ENCODE measurements around the gene SLAMF6. TPM values are rescaled to one million over a fixed set of nuclear protein-coding genes. Genes with fewer than 3 reads are reported as not detected.

SLAMF6 gene
- total and polyA plus RNA-seq, 2 donors (not counting 1 experiment from before 2014, with no cell fraction given): not detected

DNA sequence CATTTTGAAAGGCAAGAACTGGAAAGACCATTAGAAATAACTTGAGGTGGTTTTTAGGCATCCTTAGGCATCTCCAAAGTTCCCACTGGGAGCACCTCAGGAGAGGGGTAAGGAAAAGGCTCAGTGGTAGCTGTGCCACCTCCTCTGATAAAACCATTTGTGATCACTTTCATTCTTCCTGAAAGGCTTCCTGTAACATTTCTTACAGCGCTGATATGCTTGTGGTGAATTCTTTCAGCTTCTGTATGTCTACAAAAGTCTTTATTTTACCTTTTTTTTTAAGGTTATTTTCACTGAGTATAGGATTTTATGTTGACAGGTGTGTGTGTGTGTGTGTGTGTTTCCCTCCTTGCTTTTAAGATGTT is 67.9 kb downstream of the SLAMF6 start:
- Histone ChIP-seq H3K9me3 (ENCODE audit: control insufficient read depth, insufficient read depth, low read depth, low read length) (no peaks in the 10 kb centered on the region), H3K4me2 (ENCODE audit: extremely low read depth, insufficient read depth, low read length) (no peak overlapping the region), H3K36me3 (ENCODE audit: control insufficient read depth, insufficient read depth, low read length) (no peaks in the 10 kb centered on the region), H3K4me1 (ENCODE audit: control insufficient read depth, extremely low read depth, insufficient read depth, low read length) (no peaks in the 10 kb centered on the region), H4K20me1 (ENCODE audit: control insufficient read depth, extremely low read depth, insufficient read depth, low read length) (no peaks in the 10 kb centered on the region), H3K9ac (ENCODE audit: insufficient read depth, low read length) (no peak overlapping the region), H3K27me3 (ENCODE audit: control insufficient read depth, insufficient read depth, low read length) (no peaks in the 10 kb centered on the region), H3K4me3 (replicated peaks in 1 of 4; ENCODE audit: control extremely low read depth in 1 of 4, insufficient read depth in 1 of 4, low read depth in 3 of 4, low read length in 4 of 4) (no peak overlapping the region), H3K79me2 (ENCODE audit: control insufficient read depth, insufficient read depth, low read length) (no peaks in the 10 kb centered on the region), H2AFZ (ENCODE audit: low read length) (no peak overlapping the region), H3K27ac (ENCODE audit: insufficient read depth, low read length) (no peak overlapping the region)
- TF ChIP-seq EZH2 (IDR thresholded peaks at IDR 0.05; ENCODE audit: low read length, missing control alignments): no peak
- TF ChIP-seq, protein P1, sequence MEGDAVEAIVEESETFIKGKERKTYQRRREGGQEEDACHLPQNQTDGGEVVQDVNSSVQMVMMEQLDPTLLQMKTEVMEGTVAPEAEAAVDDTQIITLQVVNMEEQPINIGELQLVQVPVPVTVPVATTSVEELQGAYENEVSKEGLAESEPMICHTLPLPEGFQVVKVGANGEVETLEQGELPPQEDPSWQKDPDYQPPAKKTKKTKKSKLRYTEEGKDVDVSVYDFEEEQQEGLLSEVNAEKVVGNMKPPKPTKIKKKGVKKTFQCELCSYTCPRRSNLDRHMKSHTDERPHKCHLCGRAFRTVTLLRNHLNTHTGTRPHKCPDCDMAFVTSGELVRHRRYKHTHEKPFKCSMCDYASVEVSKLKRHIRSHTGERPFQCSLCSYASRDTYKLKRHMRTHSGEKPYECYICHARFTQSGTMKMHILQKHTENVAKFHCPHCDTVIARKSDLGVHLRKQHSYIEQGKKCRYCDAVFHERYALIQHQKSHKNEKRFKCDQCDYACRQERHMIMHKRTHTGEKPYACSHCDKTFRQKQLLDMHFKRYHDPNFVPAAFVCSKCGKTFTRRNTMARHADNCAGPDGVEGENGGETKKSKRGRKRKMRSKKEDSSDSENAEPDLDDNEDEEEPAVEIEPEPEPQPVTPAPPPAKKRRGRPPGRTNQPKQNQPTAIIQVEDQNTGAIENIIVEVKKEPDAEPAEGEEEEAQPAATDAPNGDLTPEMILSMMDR (conservative IDR thresholded peaks at IDR 0.05 in 1 of 2, IDR thresholded peaks at IDR 0.05 in 1 of 2; ENCODE audit: low read depth in 1 of 2, low read length in 2 of 2): no peak
- no peak for DNase-seq (ENCODE audit: low read depth in 2 of 2)

DNA sequence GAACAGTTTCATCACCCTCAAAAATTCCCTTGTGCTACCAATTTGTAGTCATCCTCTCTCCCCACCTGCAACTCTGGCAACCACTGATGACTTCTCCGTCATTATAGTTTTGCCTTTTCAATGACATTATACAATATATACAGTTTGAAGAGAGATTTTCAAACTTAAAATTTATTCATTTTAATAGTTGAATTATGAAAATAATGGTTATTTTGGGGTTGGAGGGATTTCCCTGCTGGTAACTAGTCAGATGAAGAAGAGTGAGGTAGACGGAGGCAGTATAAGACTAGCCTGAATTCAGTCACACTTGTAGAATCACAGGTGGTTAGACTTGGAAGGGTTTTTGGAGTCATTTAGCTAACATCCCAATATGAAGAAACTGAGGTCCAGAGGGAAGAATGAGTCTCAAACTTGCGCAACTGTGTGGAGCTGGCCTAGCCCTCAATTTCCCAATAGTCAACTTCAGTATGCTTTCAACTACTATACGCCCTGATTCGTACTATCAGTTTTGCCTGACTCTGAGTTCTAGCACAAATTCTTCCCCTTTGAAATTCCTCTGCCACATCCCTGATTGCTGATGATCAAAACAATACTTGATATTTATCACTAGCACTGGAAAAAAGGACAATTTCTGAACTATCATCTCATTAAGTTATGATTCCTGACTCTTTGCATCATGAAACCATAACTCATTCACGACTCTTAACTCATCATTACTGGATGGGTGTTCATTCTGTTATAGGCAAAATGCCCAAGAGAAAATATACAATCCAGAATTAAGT is 68.5 kb downstream of the SLAMF6 start:
- no peak for TF ChIP-seq EZH2 (IDR thresholded peaks at IDR 0.05; ENCODE audit: low read length, missing control alignments)
- TF ChIP-seq, protein P1 (conservative IDR thresholded peaks at IDR 0.05 in 1 of 2, IDR thresholded peaks at IDR 0.05 in 1 of 2; ENCODE audit: low read depth in 1 of 2, low read length in 2 of 2): no peak
- no peaks in the 10 kb centered on the region for H3K27me3 ChIP-seq (ENCODE audit: control insufficient read depth, insufficient read depth, low read length)
- H3K79me2 ChIP-seq (ENCODE audit: control insufficient read depth, insufficient read depth, low read length): no peaks in the 10 kb centered on the region
- no peak overlapping the region for H3K9ac ChIP-seq (ENCODE audit: insufficient read depth, low read length)
- H3K4me1 ChIP-seq (ENCODE audit: control insufficient read depth, extremely low read depth, insufficient read depth, low read length): no peaks in the 10 kb centered on the region
- H3K4me3 ChIP-seq (replicated peaks in 1 of 4; ENCODE audit: control extremely low read depth in 1 of 4, insufficient read depth in 1 of 4, low read depth in 3 of 4, low read length in 4 of 4): no peak overlapping the region
- no peak overlapping the region for H3K4me2 ChIP-seq (ENCODE audit: extremely low read depth, insufficient read depth, low read length)
- no peak overlapping the region for H2AFZ ChIP-seq (ENCODE audit: low read length)
- H3K9me3 ChIP-seq (ENCODE audit: control insufficient read depth, insufficient read depth, low read depth, low read length): no peaks in the 10 kb centered on the region
- no peaks in the 10 kb centered on the region for H3K36me3 ChIP-seq (ENCODE audit: control insufficient read depth, insufficient read depth, low read length)
- no peak overlapping the region for H3K27ac ChIP-seq (ENCODE audit: insufficient read depth, low read length)
- no peaks in the 10 kb centered on the region for H4K20me1 ChIP-seq (ENCODE audit: control insufficient read depth, extremely low read depth, insufficient read depth, low read length)
- DNase-seq (ENCODE audit: low read depth in 2 of 2): no peak

DNA sequence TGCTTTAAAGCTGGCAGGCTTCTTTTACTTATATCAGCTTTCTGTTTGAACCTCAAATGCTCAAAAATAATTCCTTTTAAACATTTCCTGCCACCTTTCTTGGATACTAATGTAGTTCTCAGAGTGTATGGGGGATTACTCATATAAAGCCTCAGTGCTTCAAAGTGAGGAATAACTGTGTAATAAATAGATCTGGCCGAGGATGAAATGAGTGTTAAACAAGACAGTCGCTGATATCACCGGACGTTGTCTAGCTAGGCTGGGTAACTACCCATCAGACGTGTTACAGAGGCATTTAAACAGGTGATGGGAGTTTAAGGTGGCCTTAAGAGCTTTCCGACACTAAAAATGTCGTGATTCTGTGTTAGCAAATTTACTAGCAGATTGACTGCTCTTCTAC is 69.6 kb downstream of the SLAMF6 start:
- Histone ChIP-seq H3K27me3 (ENCODE audit: control insufficient read depth, insufficient read depth, low read length) (no peaks in the 10 kb centered on the region), H3K4me2 (ENCODE audit: extremely low read depth, insufficient read depth, low read length) (no peak overlapping the region), H3K4me3 (replicated peaks in 1 of 4; ENCODE audit: control extremely low read depth in 1 of 4, insufficient read depth in 1 of 4, low read depth in 3 of 4, low read length in 4 of 4) (no peak overlapping the region), H2AFZ (ENCODE audit: low read length) (no peak overlapping the region), H3K4me1 (ENCODE audit: control insufficient read depth, extremely low read depth, insufficient read depth, low read length) (no peaks in the 10 kb centered on the region), H3K79me2 (ENCODE audit: control insufficient read depth, insufficient read depth, low read length) (no peaks in the 10 kb centered on the region), H4K20me1 (ENCODE audit: control insufficient read depth, extremely low read depth, insufficient read depth, low read length) (no peaks in the 10 kb centered on the region), H3K27ac (ENCODE audit: insufficient read depth, low read length) (no peak overlapping the region), H3K36me3 (ENCODE audit: control insufficient read depth, insufficient read depth, low read length) (no peaks in the 10 kb centered on the region), H3K9me3 (ENCODE audit: control insufficient read depth, insufficient read depth, low read depth, low read length) (no peaks in the 10 kb centered on the region), H3K9ac (ENCODE audit: insufficient read depth, low read length) (no peak overlapping the region)
- DNase-seq (ENCODE audit: low read depth in 2 of 2): no peak
- TF ChIP-seq EZH2 (IDR thresholded peaks at IDR 0.05; ENCODE audit: low read length, missing control alignments): no peak
- TF ChIP-seq, protein P1 (conservative IDR thresholded peaks at IDR 0.05 in 1 of 2, IDR thresholded peaks at IDR 0.05 in 1 of 2; ENCODE audit: low read depth in 1 of 2, low read length in 2 of 2): no peak
